OCI-LY1 (cell line): Measurements from ENCODE around the gene STRADA.

Source experiments
- EZH2 ChIP-seq: fragments of 200-600 bp; sonication (generic), shearing (Covaris generic); IDR thresholded peaks from 2 replicates; pipeline ENCODE4 v1.8.0; 2017; ENCODE audit warnings: borderline replicate concordance, mixed run types, mild to moderate bottlenecking, antibody characterized with exemption, low read length, moderate library complexity, mixed read lengths
- TF ChIP-seq, protein P1 (sequence below): fragments of 200-600 bp; sonication (generic), shearing (Covaris generic); IDR thresholded peaks from 2 replicates; pipeline ENCODE4 v1.5.1; 2017; ENCODE audit warnings: mild to moderate bottlenecking, antibody characterized with exemption, low read length, moderate library complexity, mixed read lengths

DNA sequence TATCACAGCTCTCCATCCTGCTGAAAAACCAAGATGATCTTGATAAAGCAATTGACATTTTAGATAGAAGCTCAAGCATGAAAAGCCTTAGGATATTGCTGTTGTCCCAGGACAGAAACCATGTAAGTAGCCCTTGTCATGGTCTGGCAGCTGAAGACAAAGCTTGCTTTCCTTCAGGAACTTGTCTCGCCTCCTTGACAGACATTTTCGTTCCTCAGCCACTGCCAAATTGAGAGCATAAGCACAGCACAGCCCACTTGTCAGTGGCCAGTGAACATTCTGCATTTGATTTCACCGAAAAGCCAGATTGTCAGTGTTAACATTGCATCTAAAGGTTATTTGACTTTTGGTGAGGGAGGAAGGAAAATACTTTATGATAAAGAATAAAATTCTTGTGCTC lies 83.8 kb downstream of the STRADA start:
- TF ChIP-seq, protein P1, sequence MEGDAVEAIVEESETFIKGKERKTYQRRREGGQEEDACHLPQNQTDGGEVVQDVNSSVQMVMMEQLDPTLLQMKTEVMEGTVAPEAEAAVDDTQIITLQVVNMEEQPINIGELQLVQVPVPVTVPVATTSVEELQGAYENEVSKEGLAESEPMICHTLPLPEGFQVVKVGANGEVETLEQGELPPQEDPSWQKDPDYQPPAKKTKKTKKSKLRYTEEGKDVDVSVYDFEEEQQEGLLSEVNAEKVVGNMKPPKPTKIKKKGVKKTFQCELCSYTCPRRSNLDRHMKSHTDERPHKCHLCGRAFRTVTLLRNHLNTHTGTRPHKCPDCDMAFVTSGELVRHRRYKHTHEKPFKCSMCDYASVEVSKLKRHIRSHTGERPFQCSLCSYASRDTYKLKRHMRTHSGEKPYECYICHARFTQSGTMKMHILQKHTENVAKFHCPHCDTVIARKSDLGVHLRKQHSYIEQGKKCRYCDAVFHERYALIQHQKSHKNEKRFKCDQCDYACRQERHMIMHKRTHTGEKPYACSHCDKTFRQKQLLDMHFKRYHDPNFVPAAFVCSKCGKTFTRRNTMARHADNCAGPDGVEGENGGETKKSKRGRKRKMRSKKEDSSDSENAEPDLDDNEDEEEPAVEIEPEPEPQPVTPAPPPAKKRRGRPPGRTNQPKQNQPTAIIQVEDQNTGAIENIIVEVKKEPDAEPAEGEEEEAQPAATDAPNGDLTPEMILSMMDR = no peak
- TF ChIP-seq EZH2 = no peak
